HepG2 (cell line): Measurements from ENCODE around the gene COMMD2. TPM values are rescaled to one million over a fixed set of nuclear protein-coding genes. Genes with fewer than 3 reads are reported as not detected.
A peak's percentile ranks its signal among the peaks of the same experiment; 100 is the strongest.

Experiments
- ATF3 ChIP-seq: sonication (generic); formaldehyde crosslinking; IDR thresholded peaks from 2 replicates; pipeline ENCODE4 v1.4.0; 2020; ENCODE audit warnings: missing genetic modification reagents
- CEBPB ChIP-seq: IDR thresholded peaks from 2 replicates; pipeline ENCODE4 v1.6.1; 2011; ENCODE audit warnings: low read depth, low read length, improper control_type of control experiment, borderline replicate concordance
- CENPT ChIP-seq: sonication (generic); formaldehyde crosslinking; IDR thresholded peaks from 2 replicates; pipeline ENCODE4 v1.8.0; 2022; ENCODE audit warnings: low read depth, mild to moderate bottlenecking, moderate library complexity, missing genetic modification reagents
- FOSL1 ChIP-seq: sonication (generic); formaldehyde crosslinking; IDR thresholded peaks from 2 replicates; pipeline ENCODE4 v1.9.0; 2021; ENCODE audit warnings: missing genetic modification reagents, borderline replicate concordance
- HBP1 ChIP-seq: IDR thresholded peaks from 2 replicates; pipeline ENCODE4 v1.6.1; 2016; ENCODE audit warnings: low read depth, control low read depth
- KAT8 ChIP-seq: IDR thresholded peaks from 2 replicates; pipeline ENCODE4 v1.6.1; 2016; ENCODE audit warnings: missing genetic modification reagents, missing compliant biosample characterization
- KLF16 ChIP-seq, 2 experiments: sonication (generic) in 1 of 2; formaldehyde crosslinking in 1 of 2; IDR thresholded peaks; 2 replicates each; pipeline versions ENCODE4 v1.6.1 to v1.8.0; 2016 to 2023; ENCODE audit warnings: missing genetic modification reagents in 2 of 2, missing compliant biosample characterization in 1 of 2
- MYNN ChIP-seq: sonication (generic); formaldehyde crosslinking; IDR thresholded peaks from 2 replicates; pipeline ENCODE4 v1.4.0; 2020; ENCODE audit warnings: mild to moderate bottlenecking, low read depth, missing genetic modification reagents
- RBM22 ChIP-seq: fragments of 200-400 bp; formaldehyde crosslinking; optimal IDR thresholded peaks from 2 replicates; pipeline ENCODE3; 2017; ENCODE audit warnings: mild to moderate bottlenecking, low read length, moderate library complexity
- RELA ChIP-seq: sonication (generic); formaldehyde crosslinking; IDR thresholded peaks from 2 replicates; pipeline ENCODE4 v1.4.0; 2020; ENCODE audit warnings: missing genetic modification reagents
- SSRP1 ChIP-seq: IDR thresholded peaks from 2 replicates; pipeline ENCODE4 v1.6.1; 2016; ENCODE audit warnings: control low read depth
- SUZ12 ChIP-seq: fragments of 150-350 bp; IDR thresholded peaks from 2 replicates; pipeline ENCODE4 v1.6.1; 2014; ENCODE audit warnings: low read depth, low read length
- TAF1 ChIP-seq: sonication (generic); formaldehyde crosslinking; IDR thresholded peaks from 2 replicates; pipeline ENCODE4 v1.4.0; 2020; ENCODE audit warnings: missing genetic modification reagents
- UBTF ChIP-seq: sonication (generic); formaldehyde crosslinking; IDR thresholded peaks from 2 replicates; pipeline ENCODE4 v1.4.0; 2020; ENCODE audit warnings: mild to moderate bottlenecking, missing genetic modification reagents
- ZBTB34 ChIP-seq: sonication (generic); formaldehyde crosslinking; IDR thresholded peaks from 2 replicates; pipeline ENCODE4 v1.8.0; 2022; ENCODE audit warnings: mild to moderate bottlenecking, missing genetic modification reagents
- ZNF678 ChIP-seq: sonication (generic); formaldehyde crosslinking; IDR thresholded peaks from 2 replicates; pipeline ENCODE4 v1.4.0; 2020; ENCODE audit warnings: mild to moderate bottlenecking, missing genetic modification reagents
- ZNF687 ChIP-seq: sonication (generic); formaldehyde crosslinking; IDR thresholded peaks from 2 replicates; pipeline ENCODE4 v1.5.1; 2020; ENCODE audit warnings: mild to moderate bottlenecking, missing genetic modification reagents, moderate library complexity
- ZNF713 ChIP-seq: sonication (generic); formaldehyde crosslinking; IDR thresholded peaks from 2 replicates; pipeline ENCODE4 v1.4.0; 2020; ENCODE audit warnings: mild to moderate bottlenecking, missing genetic modification reagents
- ZNF746 ChIP-seq: sonication (generic); formaldehyde crosslinking; IDR thresholded peaks from 2 replicates; pipeline ENCODE4 v1.8.0; 2022; ENCODE audit warnings: mild to moderate bottlenecking, missing genetic modification reagents
- ZNF788 ChIP-seq: sonication (generic); formaldehyde crosslinking; IDR thresholded peaks from 2 replicates; pipeline ENCODE4 v1.5.0; 2020; ENCODE audit warnings: mild to moderate bottlenecking, missing genetic modification reagents, borderline replicate concordance
- polyA plus RNA-seq, 8 experiments: library from polyadenylated mRNA; depleted of rRNA in 3 of 8; stranded (reverse) in 7 of 8; unstranded in 1 of 8; fragments of >200 nt; fragmentation: Illumina TruSeq in 4 of 8; extraction: Trizol in 4 of 8; gene quantifications; 2 replicates each; pipeline versions ENCODE4 v1.2.1 to v1.2.3, GENCODE V29; 2011 to 2016; ENCODE audit warnings: low read depth in 4 of 8, missing spikeins in 1 of 8, mixed read lengths in 1 of 8; ENCODE audit not compliant: insufficient read depth in 1 of 8
- total RNA-seq, 5 experiments: library from RNA; depleted of rRNA; stranded (reverse); fragments of >200 nt; fragmentation: Illumina TruSeq; extraction: Trizol; gene quantifications; 2 replicates each; pipeline ENCODE4 v1.2.3, GENCODE V29; 2016; ENCODE audit warnings: low read depth in 1 of 5

The COMMD2 gene
- total and polyA plus RNA-seq, 2 of the 13 experiments (the other 11 are each of a cell fraction or from before 2014, with no cell fraction given): 33.0 to 57.6 TPM

- peak; percentile 95 for TF ChIP-seq ZNF687
- TF ChIP-seq CENPT (CRISPR knock-in tag): no peak
- TF ChIP-seq SUZ12: no peak; the same call in 1 of the 2 replicates
- peak; percentile 83; the same call in 1 of the 2 replicates for TF ChIP-seq MYNN (CRISPR knock-in tag)
- peak; percentile 82 for TF ChIP-seq ATF3 (CRISPR knock-in tag)
- peak; percentile 94 for TF ChIP-seq UBTF
- TF ChIP-seq HBP1 (CRISPR knock-in tag): peak; percentile 58; the same call in 1 of the 2 replicates
- peak in 1 of 2 experiments; percentile 95; a peak in 2 of 4 replicates for TF ChIP-seq KLF16 (CRISPR knock-in tag; IDR thresholded peaks at IDR 0.05)
- TF ChIP-seq ZNF713 (CRISPR knock-in tag): no peak
- no peak for TF ChIP-seq ZNF678 (CRISPR knock-in tag)
- no peak for TF ChIP-seq FOSL1 (CRISPR knock-in tag)
- no peak for TF ChIP-seq ZNF746 (CRISPR knock-in tag)
- TF ChIP-seq TAF1 (CRISPR knock-in tag): peak; percentile 77
- peak; percentile 63; the same call in 1 of the 2 replicates for TF ChIP-seq SSRP1 (CRISPR knock-in tag)
- peak; percentile 99 for TF ChIP-seq KAT8 (CRISPR knock-in tag)
- 0 out of 2 replicates have a peak, but pooled peaks have one; percentile 39 for TF ChIP-seq RELA (CRISPR knock-in tag)
- peak; percentile 74; the same call in 1 of the 2 replicates for TF ChIP-seq ZBTB34 (CRISPR knock-in tag)
- peak; percentile 47 for TF ChIP-seq RBM22
- TF ChIP-seq CEBPB: no peak
- peak; percentile 94; the same call in 1 of the 2 replicates for TF ChIP-seq ZNF788 (CRISPR knock-in tag)
Observed at GRCh38 chr3:149752051-149752787, at the start of gene COMMD2 (continued).
